Measurements from ENCODE around the gene MAP3K8.

MAP3K8 gene

GRCh38 chr10:30490289-30491000, 56.5 kb downstream of the MAP3K8 start:
- DNase-seq (ENCODE audit: low spot score): no peak

GRCh38 chr10:30491204-30491915, 57.4 kb downstream of the MAP3K8 start:
- DNase-seq (ENCODE audit: low spot score): no peak

GRCh38 chr10:30491916-30492515, 58.0 kb downstream of the MAP3K8 start:
- no peak for DNase-seq (ENCODE audit: low spot score)

- no peak for DNase-seq (ENCODE audit: low spot score)
Measured at GRCh38 chr10:30493609-30494530, 59.9 kb downstream of the MAP3K8 start.

- no peak for DNase-seq (ENCODE audit: low spot score)
Measured at GRCh38 chr10:30494558-30494957, 60.6 kb downstream of the MAP3K8 start.

- DNase-seq (ENCODE audit: low spot score): no peak
Measured at GRCh38 chr10:30495687-30496086, 61.7 kb downstream of the MAP3K8 start.

- no peak for DNase-seq (ENCODE audit: low spot score)
Measured at GRCh38 chr10:30499816-30500215, 65.8 kb downstream of the MAP3K8 start.

GRCh38 chr10:30500534-30500933, 66.5 kb downstream of the MAP3K8 start:
- no peak for DNase-seq (ENCODE audit: low spot score)

GRCh38 chr10:30500963-30501504, 67.0 kb downstream of the MAP3K8 start:
- DNase-seq (ENCODE audit: low spot score): no peak

GRCh38 chr10:30502266-30503060, 68.5 kb downstream of the MAP3K8 start:
- no peak for DNase-seq (ENCODE audit: low spot score)

GRCh38 chr10:30503700-30504266, 69.8 kb downstream of the MAP3K8 start:
- no peak for DNase-seq (ENCODE audit: low spot score)

- DNase-seq (ENCODE audit: low spot score): no peak
Measured at GRCh38 chr10:30505543-30506298, 71.7 kb downstream of the MAP3K8 start.

GRCh38 chr10:30509508-30509907, 75.5 kb downstream of the MAP3K8 start:
- DNase-seq (ENCODE audit: low spot score): no peak

- DNase-seq (ENCODE audit: low spot score): no peak
Measured at GRCh38 chr10:30510184-30510931, 76.4 kb downstream of the MAP3K8 start.

- DNase-seq (ENCODE audit: low spot score): no peak
Measured at GRCh38 chr10:30510932-30511700, 77.1 kb downstream of the MAP3K8 start.

All from D341Med (cell line).